Fibroblast of mammary gland (primary cell): ENCODE measurements around the gene TRIM4.

Source experiments
- DNase-seq: peaks from one replicate; pipeline ENCODE4 v3.0.0-alpha.2; 2010; ENCODE audit warnings: low read depth
- H3K4me3 ChIP-seq: 2 replicates; pipeline ENCODE4 v1.5.1; 2011; ENCODE audit warnings: low read depth, mild to moderate bottlenecking, low read length, moderate library complexity; ENCODE audit not compliant: control insufficient read depth
- TF ChIP-seq, protein P1 (sequence below): conservative IDR thresholded peaks from 2 replicates; pipeline ENCODE4 v1.5.1; 2011; ENCODE audit warnings: low read depth, low read length, inconsistent platforms; ENCODE audit not compliant: control insufficient read depth, insufficient read depth

The TRIM4 gene

DNA sequence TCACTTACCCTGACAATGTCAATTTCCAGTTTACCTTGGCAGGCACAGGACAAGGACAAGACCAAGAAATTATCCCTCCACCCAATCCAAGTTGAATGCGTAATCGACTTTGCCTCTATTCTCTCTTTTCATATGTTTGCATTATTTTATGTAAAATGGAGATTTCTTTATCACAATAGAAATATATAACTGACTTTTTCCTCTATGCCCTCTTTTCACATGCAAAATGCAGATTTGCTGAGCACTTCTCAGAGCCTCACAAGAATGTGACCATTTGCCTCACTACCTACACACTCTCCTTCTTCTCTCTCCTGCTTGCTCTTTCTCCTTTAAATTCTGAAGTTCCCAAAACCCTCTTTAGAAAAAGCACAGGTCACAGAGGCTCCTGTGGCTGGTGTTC is 76.4 kb downstream of the TRIM4 start:
- no peak for DNase-seq
- TF ChIP-seq, protein P1, sequence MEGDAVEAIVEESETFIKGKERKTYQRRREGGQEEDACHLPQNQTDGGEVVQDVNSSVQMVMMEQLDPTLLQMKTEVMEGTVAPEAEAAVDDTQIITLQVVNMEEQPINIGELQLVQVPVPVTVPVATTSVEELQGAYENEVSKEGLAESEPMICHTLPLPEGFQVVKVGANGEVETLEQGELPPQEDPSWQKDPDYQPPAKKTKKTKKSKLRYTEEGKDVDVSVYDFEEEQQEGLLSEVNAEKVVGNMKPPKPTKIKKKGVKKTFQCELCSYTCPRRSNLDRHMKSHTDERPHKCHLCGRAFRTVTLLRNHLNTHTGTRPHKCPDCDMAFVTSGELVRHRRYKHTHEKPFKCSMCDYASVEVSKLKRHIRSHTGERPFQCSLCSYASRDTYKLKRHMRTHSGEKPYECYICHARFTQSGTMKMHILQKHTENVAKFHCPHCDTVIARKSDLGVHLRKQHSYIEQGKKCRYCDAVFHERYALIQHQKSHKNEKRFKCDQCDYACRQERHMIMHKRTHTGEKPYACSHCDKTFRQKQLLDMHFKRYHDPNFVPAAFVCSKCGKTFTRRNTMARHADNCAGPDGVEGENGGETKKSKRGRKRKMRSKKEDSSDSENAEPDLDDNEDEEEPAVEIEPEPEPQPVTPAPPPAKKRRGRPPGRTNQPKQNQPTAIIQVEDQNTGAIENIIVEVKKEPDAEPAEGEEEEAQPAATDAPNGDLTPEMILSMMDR = no peak

More for the DNA sequence above, 76.4 kb downstream of the TRIM4 start:
- no peak overlapping the region for H3K4me3 ChIP-seq
